HG03108 (cell line): ENCODE data around the gene RABGEF1.
"Not testable (repeated sequence)": the region's sequence is repeated elsewhere in the genome, so short reads cannot be mapped to it uniquely, and the experiment has no call there.

Source experiments
- ATAC-seq: cut with Tn5 transposase; IDR thresholded peaks from one replicate; pipeline ENCODE4 v1.9.1; 2021; ENCODE audit warnings: moderate library complexity; ENCODE audit not compliant: unreplicated experiment

Gene RABGEF1

GRCh38 chr7:66845379-66846095 is 105.0 kb downstream of the RABGEF1 start:
- ATAC-seq: no peak

GRCh38 chr7:66846096-66846445 is 105.5 kb downstream of the RABGEF1 start:
- ATAC-seq: not testable (repeated sequence)

GRCh38 chr7:66847523-66847855 is 107.0 kb downstream of the RABGEF1 start:
- ATAC-seq: not testable (repeated sequence)

GRCh38 chr7:66847879-66848790 is 107.6 kb downstream of the RABGEF1 start:
- no peak for ATAC-seq

- no peak for ATAC-seq
Measured at GRCh38 chr7:66859339-66859738, 118.8 kb downstream of the RABGEF1 start.

- ATAC-seq: no peak
Measured at GRCh38 chr7:66859794-66860645, 119.5 kb downstream of the RABGEF1 start.

- no peak for ATAC-seq
Measured at GRCh38 chr7:66860767-66861166, 120.2 kb downstream of the RABGEF1 start.
